ENCODE measurements around the gene PYGB. TPM values are rescaled to one million over a fixed set of nuclear protein-coding genes. Genes with fewer than 3 reads are reported as not detected.
A peak's percentile ranks its signal among the peaks of the same experiment; 100 is the strongest.

Gene PYGB
- total and polyA plus RNA-seq, 9 donors: 20.7 to 31.5 (median 26.0) TPM

GRCh38 chr20:25222461-25223178, 25.3 kb upstream of the PYGB start:
- Histone ChIP-seq H3K4me3 (ENCODE audit: low read length) (no peak overlapping the region), H3K27ac (ENCODE audit: low read length) (no peak overlapping the region), H3K36me3 (ENCODE audit: control insufficient read depth, insufficient read depth, low read length) (peaks cover 30% of the 10 kb centered on the region), H3K9me3 (replicated peaks; ENCODE audit: control insufficient read depth, low read depth, low read length) (no peaks in the 10 kb centered on the region), H3K4me1 (ENCODE audit: control insufficient read depth, insufficient read depth, low read length) (peaks cover 46% of the 10 kb centered on the region), H3K27me3 (ENCODE audit: control insufficient read depth, insufficient read depth, low read length) (no peaks in the 10 kb centered on the region)
- WGBS (ENCODE audit: insufficient coverage): 67% methylated on average over 14 of the region's 21 CpGs
- DNase-seq: no peak

- Histone ChIP-seq H3K36me3 (ENCODE audit: control insufficient read depth, insufficient read depth, low read length) (peaks cover 27% of the 10 kb centered on the region), H3K9me3 (replicated peaks; ENCODE audit: control insufficient read depth, low read depth, low read length) (no peaks in the 10 kb centered on the region), H3K4me3 (ENCODE audit: low read length) (no peak overlapping the region), H3K27me3 (ENCODE audit: control insufficient read depth, insufficient read depth, low read length) (no peaks in the 10 kb centered on the region), H3K4me1 (ENCODE audit: control insufficient read depth, insufficient read depth, low read length) (peaks cover 47% of the 10 kb centered on the region), H3K27ac (ENCODE audit: low read length) (no peak overlapping the region)
- no peak for DNase-seq
- WGBS (ENCODE audit: insufficient coverage): 63% methylated on average over 5 of the region's 8 CpGs
Measured at GRCh38 chr20:25223179-25223661, 24.7 kb upstream of the PYGB start.

GRCh38 chr20:25223765-25224720, 23.8 kb upstream of the PYGB start:
- Histone ChIP-seq H3K9me3 (replicated peaks; ENCODE audit: control insufficient read depth, low read depth, low read length) (no peaks in the 10 kb centered on the region), H3K27me3 (ENCODE audit: control insufficient read depth, insufficient read depth, low read length) (no peaks in the 10 kb centered on the region), H3K27ac (ENCODE audit: low read length) (no peak overlapping the region), H3K36me3 (ENCODE audit: control insufficient read depth, insufficient read depth, low read length) (peaks cover 22% of the 10 kb centered on the region), H3K4me1 (ENCODE audit: control insufficient read depth, insufficient read depth, low read length) (peaks cover 47% of the 10 kb centered on the region), H3K4me3 (ENCODE audit: low read length) (no peak overlapping the region)
- no peak for DNase-seq
- 96% methylated on average over 21 of the region's 24 CpGs for WGBS (ENCODE audit: insufficient coverage)

- Histone ChIP-seq H3K4me1 (ENCODE audit: control insufficient read depth, insufficient read depth, low read length) (peaks cover 45% of the 10 kb centered on the region), H3K4me3 (ENCODE audit: low read length) (no peak overlapping the region), H3K27ac (ENCODE audit: low read length) (no peak overlapping the region), H3K36me3 (ENCODE audit: control insufficient read depth, insufficient read depth, low read length) (peaks cover 19% of the 10 kb centered on the region), H3K27me3 (ENCODE audit: control insufficient read depth, insufficient read depth, low read length) (no peaks in the 10 kb centered on the region), H3K9me3 (replicated peaks; ENCODE audit: control insufficient read depth, low read depth, low read length) (no peaks in the 10 kb centered on the region)
- DNase-seq: no peak
- 96% methylated on average over 16 of the region's 16 CpGs for WGBS (ENCODE audit: insufficient coverage)
Measured at GRCh38 chr20:25224941-25225340, 22.9 kb upstream of the PYGB start.

- H3K4me1 ChIP-seq (ENCODE audit: control insufficient read depth, insufficient read depth, low read length): peaks cover 37% of the 10 kb centered on the region
- 93% methylated on average over 11 of the region's 16 CpGs for WGBS (ENCODE audit: insufficient coverage)
- no peaks in the 10 kb centered on the region for H3K9me3 ChIP-seq (replicated peaks; ENCODE audit: control insufficient read depth, low read depth, low read length)
- H3K4me3 ChIP-seq (ENCODE audit: low read length): no peak overlapping the region
- no peaks in the 10 kb centered on the region for H3K27me3 ChIP-seq (ENCODE audit: control insufficient read depth, insufficient read depth, low read length)
- H3K36me3 ChIP-seq (ENCODE audit: control insufficient read depth, insufficient read depth, low read length): peaks cover 19% of the 10 kb centered on the region
- H3K27ac ChIP-seq (ENCODE audit: low read length): no peak overlapping the region
- DNase-seq: no peak
Measured at GRCh38 chr20:25225642-25226432, 22.0 kb upstream of the PYGB start.

- peaks cover 19% of the 10 kb centered on the region for H3K36me3 ChIP-seq (ENCODE audit: control insufficient read depth, insufficient read depth, low read length)
- H3K9me3 ChIP-seq (replicated peaks; ENCODE audit: control insufficient read depth, low read depth, low read length): no peaks in the 10 kb centered on the region
- 72% methylated on average over 21 of the region's 28 CpGs for WGBS (ENCODE audit: insufficient coverage)
- H3K27ac ChIP-seq (ENCODE audit: low read length): peak overlapping the region; percentile 15
- DNase-seq: no peak
- peaks cover 31% of the 10 kb centered on the region for H3K4me1 ChIP-seq (ENCODE audit: control insufficient read depth, insufficient read depth, low read length)
- no peak overlapping the region for H3K4me3 ChIP-seq (ENCODE audit: low read length)
- H3K27me3 ChIP-seq (ENCODE audit: control insufficient read depth, insufficient read depth, low read length): no peaks in the 10 kb centered on the region
Measured at GRCh38 chr20:25226433-25227316, 21.2 kb upstream of the PYGB start.

- H3K27ac ChIP-seq (ENCODE audit: low read length): no peak overlapping the region
- 80% methylated on average over 11 of the region's 12 CpGs for WGBS (ENCODE audit: insufficient coverage)
Measured at GRCh38 chr20:25227317-25227831, 20.5 kb upstream of the PYGB start.

GRCh38 chr20:25229486-25230165, 18.3 kb upstream of the PYGB start:
- DNase-seq: no peak
- H3K4me1 ChIP-seq (ENCODE audit: control insufficient read depth, insufficient read depth, low read length): peaks cover 17% of the 10 kb centered on the region
- no peaks in the 10 kb centered on the region for H3K27me3 ChIP-seq (ENCODE audit: control insufficient read depth, insufficient read depth, low read length)
- H3K36me3 ChIP-seq (ENCODE audit: control insufficient read depth, insufficient read depth, low read length): peaks cover 13% of the 10 kb centered on the region
- no peak overlapping the region for H3K4me3 ChIP-seq (ENCODE audit: low read length)
- no peaks in the 10 kb centered on the region for H3K9me3 ChIP-seq (replicated peaks; ENCODE audit: control insufficient read depth, low read depth, low read length)
- WGBS (ENCODE audit: insufficient coverage): 92% methylated on average over 17 of the region's 23 CpGs
- no peak overlapping the region for H3K27ac ChIP-seq (ENCODE audit: low read length)

More at GRCh38 chr20:25227317-25227831, 20.5 kb upstream of the PYGB start:
- Histone ChIP-seq H3K4me3 (ENCODE audit: low read length) (no peak overlapping the region), H3K4me1 (ENCODE audit: control insufficient read depth, insufficient read depth, low read length) (peaks cover 25% of the 10 kb centered on the region), H3K27me3 (ENCODE audit: control insufficient read depth, insufficient read depth, low read length) (no peaks in the 10 kb centered on the region), H3K36me3 (ENCODE audit: control insufficient read depth, insufficient read depth, low read length) (peaks cover 19% of the 10 kb centered on the region), H3K9me3 (replicated peaks; ENCODE audit: control insufficient read depth, low read depth, low read length) (no peaks in the 10 kb centered on the region)
- DNase-seq: peak; percentile 57
